CD4-positive, alpha-beta T cell (primary cell): ENCODE data around the gene RFNG. TPM values are rescaled to one million over a fixed set of nuclear protein-coding genes. Genes with fewer than 3 reads are reported as not detected.

Source experiments
- ATAC-seq: fragments of 200-7000 bp; cut with Tn5 transposase; one replicate; pipeline ENCODE4 v1.10.0; 2022; ENCODE audit warnings: mild to moderate bottlenecking; ENCODE audit not compliant: poor library complexity
- CTCF ChIA-PET: fragments of 350-600 bp; sonication (Branson Sonifier 250); formaldehyde crosslinking; loops from one replicate; lab custom pipeline; 2021; ENCODE audit warnings: antibody characterized with exemption, inconsistent platforms; lab: Charles Lee
- POLR2A ChIA-PET: fragments of 350-600 bp; sonication (Branson Sonifier 250); formaldehyde crosslinking; loops from one replicate; lab custom pipeline; 2021; ENCODE audit warnings: antibody characterized with exemption, inconsistent platforms; lab: Charles Lee
- DNase-seq, 14 experiments: peaks; one replicate each; pipeline ENCODE4 v3.0.0-alpha.2; 2013 to 2020; ENCODE audit warnings: mixed read lengths in 2 of 14
- H3K27ac ChIP-seq, 2 donors: one replicate each; pipeline versions ENCODE4 v1.5.1 to v1.7.0; 2013; ENCODE audit warnings: low read length in 2 of 2, low read depth in 1 of 2, mild to moderate bottlenecking in 1 of 2
- H3K27me3 ChIP-seq, 2 experiments: 1 replicate in 1 of 2; 2 replicates in 1 of 2; pipeline versions ENCODE4 v1.6.1 to v1.7.0; 2013; ENCODE audit warnings: low read length in 2 of 2, control low read depth in 1 of 2, mild to moderate bottlenecking in 1 of 2, moderate library complexity in 1 of 2; ENCODE audit not compliant: insufficient read depth in 2 of 2, control insufficient read depth in 1 of 2
- H3K36me3 ChIP-seq: one replicate; pipeline ENCODE4 v1.6.1; 2013; ENCODE audit warnings: low read length, control low read depth; ENCODE audit not compliant: insufficient read depth
- H3K4me1 ChIP-seq: one replicate; pipeline ENCODE4 v1.6.1; 2013; ENCODE audit warnings: low read length, control low read depth; ENCODE audit not compliant: insufficient read depth
- H3K4me3 ChIP-seq: one replicate; pipeline ENCODE4 v1.5.1; 2013; ENCODE audit warnings: mild to moderate bottlenecking, low read length, moderate library complexity
- H3K9me3 ChIP-seq, 2 experiments: 1 replicate in 1 of 2; 2 replicates in 1 of 2; pipeline versions ENCODE4 v1.6.1 to v1.7.0; 2013; ENCODE audit warnings: low read length in 2 of 2, mild to moderate bottlenecking in 2 of 2, control low read depth in 1 of 2, moderate library complexity in 1 of 2; ENCODE audit not compliant: control insufficient read depth in 1 of 2, insufficient read depth in 1 of 2
- H3K27ac Mint-ChIP-seq: one replicate; pipeline ENCODE4 v1.8.0; 2020; ENCODE audit warnings: mixed read lengths
- H3K27me3 Mint-ChIP-seq: one replicate; pipeline ENCODE4 v1.8.0; 2021; ENCODE audit warnings: mixed read lengths
- H3K36me3 Mint-ChIP-seq: one replicate; pipeline ENCODE4 v1.8.0; 2021; ENCODE audit warnings: low read depth, mixed read lengths
- H3K4me1 Mint-ChIP-seq: one replicate; pipeline ENCODE4 v1.8.0; 2021; ENCODE audit warnings: low read depth, mixed read lengths
- H3K4me3 Mint-ChIP-seq: one replicate; pipeline ENCODE4 v1.8.0; 2020; ENCODE audit warnings: mild to moderate bottlenecking, mixed read lengths
- H3K9me3 Mint-ChIP-seq: one replicate; pipeline ENCODE4 v1.8.0; 2020; ENCODE audit warnings: mixed read lengths
- CTCF ChIP-seq: fragments of 200-600 bp; IDR thresholded peaks from one replicate; pipeline ENCODE4 v1.8.0; 2022; ENCODE audit warnings: antibody characterized with exemption, mild to moderate bottlenecking
- intact Hi-C, 2 experiments: fragments of 100-400 bp; cut with DNase I in 1 of 2; cut with micrococcal nuclease in 1 of 2; formaldehyde crosslinking; loops; one replicate each; pipeline versions ENCODE4 v1.15.1 to v1.9.0; 2023 to 2025; cut with DNase I, micrococcal nuclease
- total RNA-seq, 174 experiments: library from RNA in 2 of 174; stranded (reverse) in 2 of 174; gene quantifications; one replicate each; pipeline ENCODE4 v1.2.3 and lab custom pipeline; 2021 to 2026

The RFNG gene
- total RNA-seq, 2 experiments from 2014 or later = 28.1 to 31.2 TPM

GRCh38 chr17:82082456-82082855, 30.8 kb upstream of the RFNG start:
- no peak for TF ChIP-seq CTCF
- peaks cover 72% of the 10 kb centered on the region for H3K36me3 ChIP-seq
- H3K9me3 ChIP-seq = no peaks in the 10 kb centered on the region
- Mint-ChIP-seq H3K36me3 (peaks cover 30% of the 10 kb centered on the region), H3K4me1 (no peaks in the 10 kb centered on the region), H3K27ac (no peak overlapping the region), H3K9me3 (no peaks in the 10 kb centered on the region), H3K4me3 (no peak overlapping the region), H3K27me3 (no peaks in the 10 kb centered on the region)
- intact Hi-C loops = no loop called here
- ATAC-seq (no peak), DNase-seq (peak in 1 of 14 experiments; percentile 0)
- H3K27me3 ChIP-seq = no peaks in the 10 kb centered on the region
- H3K27ac ChIP-seq = no peak overlapping the region
- H3K4me1 ChIP-seq = no peaks in the 10 kb centered on the region
- CTCF ChIA-PET = no interaction called here
- POLR2A ChIA-PET = no interaction called here
- H3K4me3 ChIP-seq = no peak overlapping the region

- H3K36me3 ChIP-seq = peaks cover 67% of the 10 kb centered on the region
- CTCF ChIA-PET = no interaction called here
- H3K4me3 Mint-ChIP-seq = no peak overlapping the region
Measured at GRCh38 chr17:82081966-82082365, 30.4 kb upstream of the RFNG start.

GRCh38 chr17:82081546-82081945, 29.9 kb upstream of the RFNG start:
- no peaks in the 10 kb centered on the region for H3K4me1 ChIP-seq
- H3K9me3 ChIP-seq = no peaks in the 10 kb centered on the region
- ChIA-PET CTCF (no interaction called here), POLR2A (no interaction called here)
- Mint-ChIP-seq H3K27ac (no peak overlapping the region), H3K27me3 (no peaks in the 10 kb centered on the region), H3K4me3 (no peak overlapping the region), H3K4me1 (no peaks in the 10 kb centered on the region), H3K9me3 (no peaks in the 10 kb centered on the region), H3K36me3 (peaks cover 30% of the 10 kb centered on the region)
- no peak for DNase-seq
- H3K36me3 ChIP-seq = peaks cover 65% of the 10 kb centered on the region
- TF ChIP-seq CTCF = no peak
- H3K27me3 ChIP-seq = no peaks in the 10 kb centered on the region
- no peak for ATAC-seq
- intact Hi-C loops = no loop called here
- H3K4me3 ChIP-seq = no peak overlapping the region
- no peak overlapping the region for H3K27ac ChIP-seq

More at GRCh38 chr17:82081966-82082365, 30.4 kb upstream of the RFNG start:
- no peaks in the 10 kb centered on the region for H3K27me3 Mint-ChIP-seq
- intact Hi-C loops = no loop called here
- POLR2A ChIA-PET = no interaction called here
- H3K9me3 Mint-ChIP-seq = no peaks in the 10 kb centered on the region
- Histone ChIP-seq H3K27me3 (no peaks in the 10 kb centered on the region), H3K4me3 (no peak overlapping the region), H3K4me1 (no peaks in the 10 kb centered on the region), H3K9me3 (no peaks in the 10 kb centered on the region), H3K27ac (no peak overlapping the region)
- H3K27ac Mint-ChIP-seq = no peak overlapping the region
- peak in 1 of 14 experiments; percentile 3 for DNase-seq
- H3K4me1 Mint-ChIP-seq = no peaks in the 10 kb centered on the region
- peaks cover 30% of the 10 kb centered on the region for H3K36me3 Mint-ChIP-seq
- no peak for TF ChIP-seq CTCF
- ATAC-seq = no peak
